MM.1S (cell line): ENCODE data around the gene DEDD2.
A peak's percentile ranks its signal among the peaks of the same experiment; 100 is the strongest.

Experiments used
- DNase-seq: peaks from one replicate; pipeline ENCODE4 v3.0.0-alpha.2; 2015
- H2AFZ ChIP-seq: fragments of 300-600 bp; sonication (generic); 2 replicates; pipeline ENCODE4 v1.6.0; 2016; ENCODE audit warnings: antibody characterized with exemption, low read length
- H3F3A ChIP-seq: fragments of 300-600 bp; sonication (generic); 2 replicates; pipeline ENCODE4 v1.6.1; 2016; ENCODE audit warnings: mild to moderate bottlenecking, antibody characterized with exemption, low read length, moderate library complexity, mixed read lengths; ENCODE audit not compliant: insufficient read depth
- H3K27ac ChIP-seq: fragments of 300-600 bp; sonication (generic); 2 replicates; pipeline ENCODE4 v1.5.1; 2016; ENCODE audit warnings: mild to moderate bottlenecking, low read length
- H3K27me3 ChIP-seq: fragments of 300-600 bp; sonication (generic); replicated peaks from 2 replicates; pipeline ENCODE4 v1.6.0; 2016; ENCODE audit warnings: low read length; ENCODE audit not compliant: insufficient read depth
- H3K36me3 ChIP-seq: fragments of 300-600 bp; sonication (generic); replicated peaks from 2 replicates; pipeline ENCODE4 v1.6.1; 2016; ENCODE audit warnings: mild to moderate bottlenecking, low read length, mixed read lengths; ENCODE audit not compliant: insufficient read depth
- H3K4me1 ChIP-seq: fragments of 300-600 bp; sonication (generic); 2 replicates; pipeline ENCODE4 v1.6.1; 2016; ENCODE audit warnings: low read length, mixed read lengths
- H3K4me2 ChIP-seq: fragments of 300-600 bp; sonication (generic); 2 replicates; pipeline ENCODE4 v1.6.0; 2016; ENCODE audit warnings: low read depth, low read length
- H3K4me3 ChIP-seq: fragments of 300-600 bp; sonication (generic); 2 replicates; pipeline ENCODE4 v1.5.1; 2016; ENCODE audit warnings: low read length, mixed read lengths
- H3K79me2 ChIP-seq: fragments of 300-600 bp; sonication (generic); 2 replicates; pipeline ENCODE4 v1.6.1; 2016; ENCODE audit warnings: mixed run types, low read length, mixed read lengths
- H3K9ac ChIP-seq: fragments of 300-600 bp; sonication (generic); 2 replicates; pipeline ENCODE4 v1.6.1; 2016; ENCODE audit warnings: low read length, mixed read lengths
- H3K9me2 ChIP-seq: fragments of 300-600 bp; sonication (generic); replicated peaks from 2 replicates; pipeline ENCODE4 v1.6.1; 2016; ENCODE audit warnings: mild to moderate bottlenecking, low read length, mixed read lengths; ENCODE audit not compliant: insufficient read depth
- H3K9me3 ChIP-seq: fragments of 300-600 bp; sonication (generic); replicated peaks from 2 replicates; pipeline ENCODE4 v1.6.1; 2016; ENCODE audit warnings: mild to moderate bottlenecking, low read length, mixed read lengths; ENCODE audit not compliant: insufficient read depth
- H4K20me1 ChIP-seq: fragments of 300-600 bp; sonication (generic); 2 replicates; pipeline ENCODE4 v1.6.1; 2016; ENCODE audit warnings: mild to moderate bottlenecking, low read length, moderate library complexity, mixed read lengths; ENCODE audit not compliant: insufficient read depth
- EZH2 ChIP-seq: fragments of 300-600 bp; sonication (generic); optimal IDR thresholded peaks from 2 replicates; pipeline ENCODE3; 2017; ENCODE audit warnings: low read depth, mild to moderate bottlenecking, antibody characterized with exemption, low read length, mixed read lengths
- EZH2phosphoT487 ChIP-seq: fragments of 300-600 bp; sonication (generic); IDR thresholded peaks from 2 replicates; pipeline ENCODE4 v1.6.1; 2018; ENCODE audit warnings: antibody characterized with exemption, low read length
- TF ChIP-seq, protein P1 (sequence below): fragments of 300-600 bp; sonication (generic); IDR thresholded peaks from 2 replicates; pipeline ENCODE4 v1.5.1; 2016; ENCODE audit warnings: antibody characterized with exemption, low read length, mixed read lengths

The DEDD2 gene

DNA sequence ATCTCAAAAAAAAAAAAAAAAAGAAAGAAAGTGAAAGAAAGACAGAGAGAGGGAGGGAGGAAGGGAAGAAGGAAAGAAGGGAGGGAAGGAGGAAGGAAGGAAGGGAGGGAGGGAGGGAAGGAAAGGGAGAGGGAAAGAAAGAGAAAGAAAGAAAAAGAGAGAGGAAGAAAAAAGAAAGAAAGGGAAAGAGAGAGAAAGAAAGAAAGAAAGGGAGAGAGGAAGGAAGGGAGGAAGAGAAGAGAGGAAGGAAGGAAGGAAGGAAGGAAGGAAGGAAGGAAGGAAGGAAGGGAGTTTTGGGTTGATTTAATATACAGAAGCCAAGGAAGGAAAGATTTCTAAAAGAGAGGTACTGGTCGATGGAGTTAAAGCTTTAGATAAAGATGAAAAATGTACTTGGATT, 28.8 kb downstream of the DEDD2 start:
- Histone ChIP-seq H2AFZ (no peak overlapping the region), H3K4me3 (no peak overlapping the region), H3K27ac (no peak overlapping the region), H3K27me3 (no peaks in the 10 kb centered on the region), H3K79me2 (no peaks in the 10 kb centered on the region), H4K20me1 (no peaks in the 10 kb centered on the region), H3K4me2 (no peak overlapping the region), H3K9ac (no peak overlapping the region), H3K36me3 (no peaks in the 10 kb centered on the region), H3K4me1 (peaks cover 16% of the 10 kb centered on the region), H3F3A (peaks cover 5% of the 10 kb centered on the region; the same call in 1 of the 2 replicates), H3K9me3 (no peaks in the 10 kb centered on the region), H3K9me2 (no peaks in the 10 kb centered on the region)
- TF ChIP-seq EZH2 (no peak), EZH2phosphoT487 (no peak)
- TF ChIP-seq, protein P1, sequence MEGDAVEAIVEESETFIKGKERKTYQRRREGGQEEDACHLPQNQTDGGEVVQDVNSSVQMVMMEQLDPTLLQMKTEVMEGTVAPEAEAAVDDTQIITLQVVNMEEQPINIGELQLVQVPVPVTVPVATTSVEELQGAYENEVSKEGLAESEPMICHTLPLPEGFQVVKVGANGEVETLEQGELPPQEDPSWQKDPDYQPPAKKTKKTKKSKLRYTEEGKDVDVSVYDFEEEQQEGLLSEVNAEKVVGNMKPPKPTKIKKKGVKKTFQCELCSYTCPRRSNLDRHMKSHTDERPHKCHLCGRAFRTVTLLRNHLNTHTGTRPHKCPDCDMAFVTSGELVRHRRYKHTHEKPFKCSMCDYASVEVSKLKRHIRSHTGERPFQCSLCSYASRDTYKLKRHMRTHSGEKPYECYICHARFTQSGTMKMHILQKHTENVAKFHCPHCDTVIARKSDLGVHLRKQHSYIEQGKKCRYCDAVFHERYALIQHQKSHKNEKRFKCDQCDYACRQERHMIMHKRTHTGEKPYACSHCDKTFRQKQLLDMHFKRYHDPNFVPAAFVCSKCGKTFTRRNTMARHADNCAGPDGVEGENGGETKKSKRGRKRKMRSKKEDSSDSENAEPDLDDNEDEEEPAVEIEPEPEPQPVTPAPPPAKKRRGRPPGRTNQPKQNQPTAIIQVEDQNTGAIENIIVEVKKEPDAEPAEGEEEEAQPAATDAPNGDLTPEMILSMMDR, result no peak
- DNase-seq, result no peak

DNA sequence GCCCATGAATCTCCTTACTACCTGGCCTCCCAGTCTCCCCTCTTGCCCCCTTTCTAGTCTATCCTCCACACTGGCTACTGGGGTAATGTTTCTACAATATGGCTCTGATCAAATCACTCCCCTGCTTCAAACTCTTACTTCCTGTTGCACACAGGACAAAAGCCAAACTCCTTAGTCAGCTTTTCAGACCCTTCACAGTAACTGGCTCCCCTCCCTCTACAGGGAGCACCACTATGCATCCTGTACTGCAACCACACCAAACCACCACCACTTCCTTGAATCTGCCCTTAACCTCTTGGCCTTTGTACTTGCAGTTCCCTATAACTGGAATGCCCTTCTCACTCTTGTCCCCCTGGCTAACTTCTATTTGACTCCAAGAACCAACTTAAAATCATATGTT, 32.2 kb downstream of the DEDD2 start:
- H3K4me1 ChIP-seq, result peaks cover 16% of the 10 kb centered on the region
- no peaks in the 10 kb centered on the region for H3K9me2 ChIP-seq
- no peak for TF ChIP-seq EZH2phosphoT487
- no peak for TF ChIP-seq EZH2
- TF ChIP-seq, protein P1, result no peak
- peak; percentile 77 for DNase-seq
- peak overlapping the region; percentile 0; the same call in 1 of the 2 replicates for H3K27ac ChIP-seq
- H3K27me3 ChIP-seq, result no peaks in the 10 kb centered on the region
- H3K9me3 ChIP-seq, result no peaks in the 10 kb centered on the region
- H3K9ac ChIP-seq, result no peak overlapping the region
- no peak overlapping the region for H3K4me3 ChIP-seq
- no peaks in the 10 kb centered on the region for H3K36me3 ChIP-seq
- peak overlapping the region; percentile 25; the same call in 1 of the 2 replicates for H2AFZ ChIP-seq
- peak overlapping the region; percentile 22; the same call in 1 of the 2 replicates for H3K4me2 ChIP-seq
- peaks cover 5% of the 10 kb centered on the region; the same call in 1 of the 2 replicates for H3F3A ChIP-seq
- no peaks in the 10 kb centered on the region for H3K79me2 ChIP-seq
- no peaks in the 10 kb centered on the region for H4K20me1 ChIP-seq

DNA sequence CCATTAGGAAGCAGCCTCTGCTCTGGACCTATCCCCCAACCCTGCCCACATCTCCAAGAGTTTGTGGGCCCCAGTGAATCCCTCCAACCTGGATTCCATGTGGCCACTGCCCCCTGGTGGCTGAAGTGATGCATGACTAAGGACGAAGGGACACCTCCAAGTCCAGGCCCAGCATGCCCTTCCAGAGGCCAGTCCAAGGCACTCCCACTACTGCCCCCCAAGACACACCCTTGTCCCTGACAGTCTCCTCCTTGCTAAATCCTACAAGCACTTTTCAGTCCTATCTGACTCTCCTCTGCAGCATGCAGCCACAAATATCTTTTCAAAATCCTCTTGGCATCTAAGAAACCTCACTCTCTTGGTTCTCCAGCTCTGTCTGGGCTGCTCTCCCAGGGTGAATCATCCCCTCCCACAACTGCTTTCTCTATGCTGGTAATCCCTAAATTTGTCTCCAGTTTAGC, 33.0 kb downstream of the DEDD2 start:
- Histone ChIP-seq H3K27me3 (peaks cover 8% of the 10 kb centered on the region; the same call in 1 of the 2 replicates), H3K4me2 (no peak overlapping the region), H3K4me1 (peaks cover 16% of the 10 kb centered on the region)

More for the DNA sequence above, 33.0 kb downstream of the DEDD2 start:
- DNase-seq, result peak; percentile 67
- Histone ChIP-seq H3K36me3 (no peaks in the 10 kb centered on the region), H3K79me2 (no peaks in the 10 kb centered on the region), H3K4me3 (no peak overlapping the region), H2AFZ (no peak overlapping the region), H4K20me1 (no peaks in the 10 kb centered on the region), H3K9me2 (no peaks in the 10 kb centered on the region), H3F3A (peaks cover 5% of the 10 kb centered on the region; the same call in 1 of the 2 replicates), H3K27ac (no peak overlapping the region), H3K9me3 (no peaks in the 10 kb centered on the region), H3K9ac (no peak overlapping the region)
- TF ChIP-seq, protein P1, result peak; percentile 94
- no peak for TF ChIP-seq EZH2
